HG02938 (cell line): ENCODE measurements around the gene GTF2A1L.
"Not testable (repeated sequence)": the region's sequence is repeated elsewhere in the genome, so short reads cannot be mapped to it uniquely, and the experiment has no call there.

Source experiments
- ATAC-seq: cut with Tn5 transposase; IDR thresholded peaks from one replicate; pipeline ENCODE4 v1.9.1; 2021; ENCODE audit warnings: mild to moderate bottlenecking, moderate library complexity; ENCODE audit not compliant: unreplicated experiment

The GTF2A1L gene

GRCh38 chr2:48605482-48606175 lies 12.0 kb upstream of the GTF2A1L start:
- ATAC-seq = no peak

GRCh38 chr2:48607307-48608014 lies 10.2 kb upstream of the GTF2A1L start:
- ATAC-seq = no peak

- no peak for ATAC-seq
These were observed 4.4 kb upstream of the GTF2A1L start for GRCh38 chr2:48613211-48613610.

GRCh38 chr2:48614581-48614980 lies 3.1 kb upstream of the GTF2A1L start:
- not testable (repeated sequence) for ATAC-seq

- ATAC-seq = no peak
These were observed 1.9 kb downstream of the GTF2A1L start for GRCh38 chr2:48619526-48619925.

- ATAC-seq = no peak
These were observed 2.9 kb downstream of the GTF2A1L start for GRCh38 chr2:48620604-48621003.

GRCh38 chr2:48622691-48623090 lies 5.0 kb downstream of the GTF2A1L start:
- not testable (repeated sequence) for ATAC-seq

GRCh38 chr2:48624696-48625095 lies 7.0 kb downstream of the GTF2A1L start:
- no peak for ATAC-seq

GRCh38 chr2:48626047-48626446 lies 8.4 kb downstream of the GTF2A1L start:
- ATAC-seq = no peak

- ATAC-seq = no peak
These were observed 15.5 kb downstream of the GTF2A1L start for GRCh38 chr2:48633143-48633542.

GRCh38 chr2:48635786-48636185 lies 18.1 kb downstream of the GTF2A1L start:
- ATAC-seq = no peak

- ATAC-seq = no peak
These were observed 20.6 kb downstream of the GTF2A1L start for GRCh38 chr2:48638261-48638660.

- no peak for ATAC-seq
These were observed 33.6 kb downstream of the GTF2A1L start for GRCh38 chr2:48651158-48651790.

GRCh38 chr2:48668992-48669391 lies 51.3 kb downstream of the GTF2A1L start:
- peak; percentile 94 for ATAC-seq

GRCh38 chr2:48673581-48673980 lies 55.9 kb downstream of the GTF2A1L start:
- no peak for ATAC-seq

- peak; percentile 46 for ATAC-seq
These were observed 57.3 kb downstream of the GTF2A1L start for GRCh38 chr2:48674933-48675332.

GRCh38 chr2:48677450-48677849 lies 59.8 kb downstream of the GTF2A1L start:
- no peak for ATAC-seq

GRCh38 chr2:48685126-48685525 lies 67.5 kb downstream of the GTF2A1L start:
- ATAC-seq = no peak

- ATAC-seq = no peak
These were observed 74.5 kb downstream of the GTF2A1L start for GRCh38 chr2:48691935-48692691.

- no peak for ATAC-seq
These were observed 75.4 kb downstream of the GTF2A1L start for GRCh38 chr2:48693066-48693465.

GRCh38 chr2:48693645-48694044 lies 76.0 kb downstream of the GTF2A1L start:
- no peak for ATAC-seq
